GM21526 (cell line): ENCODE data around the gene OTOF.

Source experiments
- ATAC-seq: cut with Tn5 transposase; IDR thresholded peaks from one replicate; pipeline ENCODE4 v1.9.1; 2021; ENCODE audit warnings: moderate library complexity; ENCODE audit not compliant: unreplicated experiment, low FRiP score

The OTOF gene

DNA sequence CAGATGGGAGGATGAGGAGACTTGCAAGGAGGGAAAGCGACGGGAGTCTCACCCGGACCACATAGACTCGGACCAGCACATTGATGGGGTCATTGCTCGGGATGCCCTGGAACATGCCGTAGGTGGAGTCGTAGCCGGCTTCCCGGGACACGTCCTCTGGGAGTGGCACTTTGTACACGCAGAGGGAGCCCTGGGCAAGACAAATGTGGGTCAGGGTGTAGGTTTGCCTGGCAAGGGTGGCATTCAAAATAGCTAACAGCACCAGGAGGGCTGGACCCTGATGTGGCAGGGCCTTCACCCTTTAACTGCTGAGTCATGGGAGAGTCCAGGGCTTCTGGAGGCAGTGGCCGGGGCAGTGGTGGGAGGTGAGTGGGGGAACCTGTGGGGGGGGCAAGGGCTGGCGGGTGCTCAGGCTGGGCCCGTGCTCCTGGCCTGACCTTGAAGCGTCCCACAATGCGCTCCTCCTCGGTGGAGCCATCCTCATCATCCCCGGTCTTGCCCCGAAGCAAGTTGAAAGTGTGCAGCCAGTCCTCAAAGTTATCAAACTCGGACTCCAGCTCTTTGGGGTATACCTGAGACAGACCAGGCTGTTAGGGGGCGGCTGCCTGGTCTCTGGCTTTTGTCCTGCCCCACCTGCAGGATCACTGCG lies 11.1 kb downstream of the OTOF start:
- ATAC-seq, result no peak

DNA sequence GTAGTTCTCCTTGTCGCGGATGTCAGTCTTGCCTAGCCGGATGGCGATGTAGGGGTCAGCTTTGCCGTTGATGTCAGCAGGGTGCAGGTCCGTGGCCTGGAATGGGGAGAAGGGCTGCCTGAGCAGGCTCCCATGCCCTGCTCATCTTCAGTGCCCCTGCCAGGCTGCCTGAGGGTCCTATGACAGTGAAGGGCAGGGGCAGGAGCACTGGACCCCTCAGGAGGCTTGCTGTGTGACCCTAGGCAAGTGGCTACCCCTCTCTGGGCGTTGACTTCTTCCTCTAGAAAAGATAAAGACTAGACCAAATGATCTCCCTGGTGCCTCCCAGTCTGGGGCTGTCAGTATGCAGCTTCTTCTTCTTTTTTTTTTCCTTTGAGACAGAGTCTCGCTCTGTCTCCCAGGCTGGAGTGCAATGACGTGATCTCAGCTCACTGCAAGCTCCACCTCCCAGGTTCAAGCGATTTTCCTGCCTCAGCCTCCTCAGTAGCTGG lies 11.9 kb downstream of the OTOF start:
- ATAC-seq, result no peak

DNA sequence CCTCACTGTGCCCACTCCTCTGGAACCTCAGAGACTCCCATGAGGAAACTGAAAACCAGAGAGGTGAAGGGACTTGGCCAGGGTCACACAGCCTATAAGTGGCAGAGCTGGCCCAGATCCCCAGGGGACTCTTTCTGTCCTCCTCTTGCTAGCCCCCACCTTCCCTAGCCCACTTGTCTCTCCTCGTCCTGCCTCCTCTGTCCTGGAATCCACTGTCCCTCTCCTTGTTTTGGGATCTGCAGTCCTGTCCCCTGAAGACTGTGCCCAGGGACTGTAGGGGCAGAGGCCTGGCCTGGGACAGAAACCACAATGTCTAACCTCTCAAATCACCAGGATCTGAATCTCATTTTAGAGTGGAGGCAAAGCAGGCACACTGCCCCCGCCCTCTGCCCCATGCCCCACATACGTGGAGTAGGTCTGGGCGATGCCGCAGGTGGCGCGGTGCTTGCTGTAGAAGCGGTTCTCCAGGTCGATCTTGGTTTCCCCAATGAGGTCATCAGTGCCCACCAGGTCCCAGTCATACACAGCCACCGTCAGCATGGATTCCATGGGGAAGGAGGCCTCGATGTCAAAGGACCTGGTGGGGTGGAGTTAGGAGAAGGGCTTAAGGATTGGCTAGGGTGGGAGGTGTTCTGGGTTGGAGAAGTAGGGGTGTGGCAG lies 12.5 kb downstream of the OTOF start:
- ATAC-seq, result no peak

DNA sequence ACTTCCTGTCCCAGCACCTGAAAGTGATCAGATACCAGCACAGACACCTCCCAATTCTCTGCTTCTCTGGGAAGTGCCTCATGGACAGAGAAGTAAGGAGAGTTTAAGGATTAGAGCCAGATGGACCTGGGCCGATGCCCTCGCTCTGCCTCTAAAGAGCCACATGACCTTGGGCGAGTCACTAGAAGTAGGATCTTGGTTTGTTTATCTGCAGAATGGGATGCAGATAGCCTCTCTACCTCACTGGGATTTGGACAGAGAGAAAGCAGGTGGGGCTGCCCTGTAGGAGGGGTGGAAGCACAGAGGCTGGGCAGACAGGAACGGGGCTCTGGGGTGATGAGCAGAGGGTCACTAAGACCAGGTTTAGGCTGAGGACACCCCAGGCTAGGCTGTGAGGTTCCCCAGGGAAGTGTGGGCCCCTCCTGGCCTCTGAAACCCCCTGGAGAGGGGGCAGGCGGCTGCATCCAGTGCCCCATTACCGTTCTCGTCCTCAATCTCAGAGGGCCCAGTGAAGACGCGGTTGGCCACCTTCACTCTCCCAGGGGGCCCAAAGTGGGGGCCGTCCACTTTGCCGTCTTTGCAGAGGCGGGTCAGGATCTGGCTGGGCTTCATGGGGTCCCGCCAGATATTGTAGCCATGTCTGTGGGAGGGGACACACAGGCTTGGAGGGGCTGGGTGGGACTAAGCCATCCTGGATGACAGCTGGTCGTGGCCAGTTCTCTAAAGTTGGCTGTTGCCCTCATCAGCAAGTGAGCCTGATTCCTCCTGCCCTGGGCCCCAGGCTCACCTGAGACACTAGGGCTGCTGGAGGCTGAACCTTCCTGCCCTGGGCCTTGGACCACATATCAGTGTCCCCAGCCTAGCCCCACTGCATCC lies 13.3 kb downstream of the OTOF start:
- no peak for ATAC-seq

DNA sequence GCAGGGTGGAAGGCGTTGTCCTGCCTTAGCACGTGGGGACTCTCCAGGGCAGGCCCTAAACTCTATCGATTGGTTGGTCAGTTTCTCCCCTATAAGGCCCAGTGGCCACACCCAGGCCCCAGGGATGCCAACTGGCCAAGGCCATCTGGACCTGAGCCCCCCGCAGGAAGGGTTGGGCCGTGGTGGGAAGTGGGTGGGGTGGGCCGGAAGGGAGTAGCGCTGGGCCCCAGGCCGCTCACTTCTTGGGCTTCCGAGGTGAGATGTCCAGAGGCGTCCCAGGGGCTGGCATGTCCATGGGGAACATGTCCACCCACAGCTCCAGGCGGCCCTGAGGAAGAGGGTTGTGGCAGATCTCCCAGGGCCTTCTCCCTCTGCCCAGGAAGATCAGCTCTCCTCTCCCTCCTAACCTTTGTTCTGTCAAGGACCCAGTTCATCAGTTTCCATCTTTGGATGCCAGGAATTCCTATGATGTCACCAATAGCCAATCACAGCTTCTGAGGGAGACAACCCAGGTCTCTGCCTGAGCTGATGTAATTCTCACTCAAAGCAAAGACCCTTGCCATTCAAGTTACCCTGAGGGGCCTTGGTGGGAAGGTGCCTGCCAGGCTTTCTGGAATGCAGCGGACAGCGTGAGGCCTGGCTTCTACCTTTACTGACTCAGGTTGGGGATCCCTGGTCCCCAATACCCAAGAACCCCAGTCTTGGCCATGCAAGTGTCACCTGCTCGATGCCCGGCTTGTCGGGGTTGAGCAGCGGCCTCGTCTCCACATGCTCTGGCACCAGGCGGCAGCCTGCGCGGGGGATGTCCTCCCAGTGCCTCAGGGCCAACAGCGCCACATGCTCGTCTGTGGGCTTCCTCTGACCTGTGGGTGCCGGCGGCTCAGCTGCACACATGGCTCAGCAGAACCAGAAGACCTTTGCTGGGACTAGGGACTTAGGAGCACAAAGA lies 14.4 kb downstream of the OTOF start:
- ATAC-seq, result no peak

DNA sequence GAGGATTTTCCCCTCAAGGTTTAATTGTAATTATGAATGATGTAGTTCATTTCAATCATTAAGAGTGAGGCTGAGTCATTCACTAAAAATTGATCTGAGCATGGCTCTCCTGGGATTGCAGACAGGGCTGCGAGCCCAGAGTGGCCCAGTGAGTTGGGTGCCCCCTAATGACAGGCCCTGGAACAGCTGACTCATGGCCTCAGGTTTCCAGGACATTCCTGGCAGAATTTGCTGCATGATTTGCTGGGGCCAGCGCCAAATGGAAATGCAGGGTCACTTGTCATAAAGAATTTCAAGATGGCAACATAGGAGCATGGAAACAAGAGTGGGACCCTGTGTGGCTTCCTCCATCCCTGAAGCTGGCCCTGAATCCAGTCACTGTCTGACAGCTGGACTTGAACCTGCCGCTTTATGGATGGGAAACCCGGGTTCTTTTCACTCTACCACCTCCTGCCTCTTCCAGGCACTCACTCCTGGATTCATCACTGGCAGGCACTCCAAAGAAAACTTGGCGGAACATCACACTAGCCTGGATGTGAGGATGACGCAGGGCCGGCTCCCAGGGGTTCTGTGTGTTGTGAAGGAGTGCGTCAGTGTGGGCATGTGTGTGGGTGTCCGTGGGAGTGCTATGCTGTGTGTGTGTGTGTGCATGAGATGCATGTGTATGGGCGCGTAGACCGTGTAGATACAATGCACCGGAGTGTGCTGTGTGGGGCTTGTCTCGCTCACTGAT lies 15.2 kb downstream of the OTOF start:
- no peak for ATAC-seq

DNA sequence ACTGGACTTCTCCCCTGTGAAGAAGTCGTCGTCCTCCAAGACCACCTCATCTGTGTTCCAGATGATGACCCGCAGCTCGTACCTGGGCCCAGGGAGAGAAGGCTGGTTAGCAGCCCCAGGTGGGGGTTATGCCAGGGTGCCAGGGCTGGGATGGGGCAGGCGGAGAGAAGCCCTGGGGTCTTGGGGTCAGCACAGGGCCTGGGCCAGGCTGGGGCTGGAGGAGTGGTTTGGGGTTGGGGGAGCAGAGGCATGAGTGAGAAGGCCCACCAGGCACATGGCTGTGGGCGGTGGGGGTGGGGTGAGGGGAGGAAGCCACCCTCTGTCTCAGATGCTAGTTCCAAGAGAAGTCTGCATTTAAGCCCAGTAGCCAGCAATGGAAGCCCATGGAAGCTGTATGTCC lies 15.8 kb downstream of the OTOF start:
- ATAC-seq, result no peak

DNA sequence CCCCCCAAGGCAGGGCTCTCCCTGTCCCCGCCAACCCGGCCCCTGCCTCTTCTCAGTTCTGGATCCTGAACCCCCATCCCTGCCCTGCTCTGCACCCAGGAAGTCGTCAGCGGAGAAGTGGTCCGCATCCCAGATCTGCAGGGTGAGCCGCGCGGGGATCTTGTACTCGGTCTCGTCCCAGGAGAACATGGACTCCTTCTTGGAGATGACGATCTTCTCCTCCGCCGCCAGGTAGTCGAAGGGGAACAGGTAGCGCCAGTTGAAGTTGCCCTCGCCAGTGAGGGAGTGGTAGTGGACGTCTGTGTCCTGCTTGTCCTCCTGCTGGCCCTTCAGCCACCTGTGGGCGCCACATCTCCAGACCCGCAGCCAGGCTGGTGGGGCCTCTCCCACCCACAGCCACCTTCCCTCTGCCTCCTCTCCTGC lies 16.3 kb downstream of the OTOF start:
- no peak for ATAC-seq

DNA sequence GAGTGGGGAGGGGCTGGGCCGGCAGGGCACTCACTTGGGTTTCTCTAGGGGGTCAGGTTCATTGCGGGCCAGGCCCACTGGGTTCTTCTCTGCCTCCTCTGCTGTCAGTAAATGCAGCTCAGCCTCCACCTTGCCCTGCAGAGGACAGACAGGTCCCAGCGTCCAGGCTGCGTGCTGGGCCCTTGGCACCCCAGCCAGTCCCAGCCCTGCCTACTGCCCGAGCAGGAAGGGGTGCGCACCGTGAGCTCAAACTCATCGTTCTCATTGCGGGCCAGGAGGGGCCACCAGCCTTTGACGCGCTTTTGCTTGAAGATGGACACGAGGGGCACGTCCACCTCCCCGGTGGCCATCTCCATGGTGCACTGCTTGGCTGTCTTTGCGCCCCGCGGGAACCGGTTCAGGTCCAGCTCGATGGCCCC lies 17.3 kb downstream of the OTOF start:
- ATAC-seq, result no peak

DNA sequence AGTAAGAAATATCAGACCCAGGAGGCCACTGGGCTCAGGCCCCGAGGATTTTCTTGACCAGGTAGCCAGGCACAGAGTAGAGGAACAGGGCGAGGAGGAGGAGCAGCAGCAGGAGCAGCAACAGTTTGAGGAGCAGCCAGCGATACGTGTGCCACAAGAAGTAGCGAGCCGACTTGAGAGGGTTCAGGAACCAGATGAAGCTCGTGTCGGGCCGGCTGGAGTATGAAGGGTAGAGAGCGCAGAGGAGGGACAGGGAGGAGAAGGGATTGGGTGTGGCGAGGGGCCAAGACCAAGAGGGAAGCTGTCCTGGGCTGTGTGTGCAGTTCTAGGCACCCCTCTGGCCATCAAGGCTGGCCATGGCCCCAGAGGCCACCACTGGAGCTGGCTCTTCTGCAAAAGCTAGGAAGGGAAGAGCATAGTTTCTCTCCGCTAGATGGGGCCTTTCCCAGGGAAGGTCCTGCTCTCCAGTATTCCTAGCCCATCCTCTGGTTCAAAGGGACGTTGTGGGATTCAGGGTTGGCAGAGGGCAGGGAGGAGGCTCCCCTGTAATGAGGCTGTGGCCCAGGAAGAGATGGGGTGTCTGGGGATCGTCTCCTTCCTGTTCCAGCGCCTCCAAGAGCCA lies 17.8 kb downstream of the OTOF start:
- ATAC-seq, result no peak

DNA sequence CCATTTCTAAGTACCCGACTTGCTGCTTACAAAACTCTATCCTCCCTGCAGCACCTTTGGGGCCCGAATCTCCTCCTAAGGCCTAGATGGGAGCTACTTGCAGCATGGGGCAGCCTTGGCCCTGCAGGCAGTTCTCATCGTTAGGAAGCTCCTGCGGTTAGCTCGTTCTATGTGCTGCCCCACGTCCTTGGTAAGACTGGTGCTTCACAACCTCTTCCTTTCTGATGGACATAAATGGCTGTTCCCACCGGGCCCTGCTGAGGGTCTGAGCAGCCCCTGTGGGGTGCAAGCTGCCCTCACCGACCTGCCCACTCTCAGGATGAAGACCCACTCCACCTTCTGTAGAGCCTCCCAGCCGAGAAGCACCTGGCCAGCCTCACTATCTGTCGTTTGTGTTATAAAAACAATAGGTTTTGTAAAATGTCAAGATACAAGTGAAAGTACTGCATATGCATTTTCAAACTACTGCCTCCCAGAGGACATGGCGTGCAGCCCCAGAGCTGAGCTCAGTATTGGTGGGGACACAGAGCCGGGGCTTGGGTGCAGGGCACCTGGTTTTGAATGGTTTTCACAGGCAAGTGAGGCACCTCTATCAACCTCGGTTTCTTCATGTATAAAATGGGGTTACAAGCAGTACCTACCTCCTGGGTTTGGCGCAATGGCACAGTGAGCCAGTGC lies 19.4 kb downstream of the OTOF start:
- no peak for ATAC-seq

DNA sequence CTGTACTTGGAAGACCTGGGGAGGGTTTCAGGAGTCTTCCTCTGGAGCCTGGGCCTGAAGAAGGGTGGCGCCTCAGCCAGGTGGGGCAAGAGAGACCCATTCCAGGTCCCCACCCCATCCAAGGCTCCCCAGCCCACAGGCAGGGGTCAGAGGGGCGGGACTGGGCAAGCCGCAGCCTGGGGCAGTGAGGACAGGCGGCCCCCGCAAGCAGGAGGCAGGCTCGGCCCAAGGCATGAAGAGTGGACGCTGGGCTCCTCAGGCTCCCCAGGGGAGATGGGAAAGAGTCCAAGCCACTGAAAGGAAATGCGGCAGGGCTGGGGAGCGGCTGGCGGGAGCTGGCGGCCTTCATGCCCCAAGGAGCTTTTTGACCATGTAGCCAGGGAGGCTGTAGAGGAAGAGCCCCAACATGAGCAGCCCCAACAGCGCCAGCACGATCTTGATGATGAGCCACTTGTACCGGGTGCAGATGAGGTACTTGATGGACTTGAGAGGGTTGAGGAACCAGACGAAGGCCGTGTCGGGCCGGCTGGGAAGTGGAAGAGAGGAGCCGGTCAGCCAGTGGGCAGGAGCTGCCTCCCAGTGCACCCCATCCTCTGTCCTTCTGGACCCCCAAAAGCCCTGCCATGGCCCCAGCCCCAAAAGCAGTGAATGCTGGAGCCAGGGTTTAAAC lies 20.1 kb downstream of the OTOF start:
- ATAC-seq, result no peak

DNA sequence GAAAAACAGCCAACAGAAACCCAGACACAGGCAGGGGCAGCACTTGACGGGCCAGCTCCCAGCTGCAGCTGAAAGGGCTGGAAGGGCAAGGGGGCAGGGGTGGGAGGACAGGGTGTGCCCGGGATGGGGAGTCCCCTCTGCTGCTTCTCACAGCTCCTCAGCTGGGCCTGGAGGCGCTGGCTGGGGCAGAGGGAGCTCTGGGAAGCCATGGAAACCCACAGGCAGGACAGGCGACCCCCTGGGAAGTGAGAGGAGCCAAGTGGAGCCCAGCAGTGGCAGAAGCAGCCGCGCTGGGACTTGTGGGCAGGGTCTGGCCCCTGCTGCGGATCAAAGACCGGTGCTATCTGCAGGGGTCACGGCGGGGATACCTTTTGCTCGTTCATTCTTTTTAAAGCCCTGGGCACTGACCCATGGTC lies 20.7 kb downstream of the OTOF start:
- ATAC-seq, result no peak

DNA sequence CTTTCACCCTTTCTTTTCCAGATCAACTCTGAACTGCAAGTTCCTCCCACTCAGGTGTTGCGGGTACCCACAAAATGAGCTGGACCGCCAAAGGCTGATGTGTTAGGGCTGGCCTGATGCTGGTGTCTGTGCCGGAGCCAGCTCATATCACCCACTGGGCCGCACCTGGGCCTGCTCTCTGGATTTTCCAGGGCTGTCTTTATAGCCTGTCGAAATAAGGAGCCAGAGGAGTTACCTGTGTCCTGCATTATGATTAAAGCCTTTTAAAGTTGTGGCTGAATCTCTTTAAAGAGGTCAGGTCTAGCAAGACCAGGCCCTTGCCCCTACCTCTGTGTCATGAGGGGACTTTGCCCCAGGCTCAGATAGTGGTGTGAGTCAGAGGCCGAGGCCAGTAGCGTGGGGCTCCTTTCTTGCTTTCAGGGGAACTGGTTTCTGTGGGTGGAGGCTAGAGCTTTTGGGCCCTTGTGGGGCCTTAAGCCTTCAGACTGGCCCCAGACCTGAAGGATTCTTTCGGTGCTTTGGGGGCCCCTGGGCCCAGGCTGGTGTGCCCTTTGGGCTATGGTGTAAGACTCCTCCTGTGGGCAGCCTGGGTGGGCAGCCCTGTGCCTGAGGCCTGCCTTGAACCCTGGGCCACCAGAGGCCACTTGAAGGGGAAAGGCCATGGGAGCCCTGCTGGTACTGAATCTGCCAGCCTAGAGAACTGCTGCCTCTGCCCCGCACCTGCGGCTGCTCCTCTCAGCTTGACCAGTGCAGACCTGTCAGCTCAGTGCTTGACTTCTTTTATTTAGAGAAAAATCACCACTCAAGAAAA lies 21.3 kb downstream of the OTOF start:
- no peak for ATAC-seq

DNA sequence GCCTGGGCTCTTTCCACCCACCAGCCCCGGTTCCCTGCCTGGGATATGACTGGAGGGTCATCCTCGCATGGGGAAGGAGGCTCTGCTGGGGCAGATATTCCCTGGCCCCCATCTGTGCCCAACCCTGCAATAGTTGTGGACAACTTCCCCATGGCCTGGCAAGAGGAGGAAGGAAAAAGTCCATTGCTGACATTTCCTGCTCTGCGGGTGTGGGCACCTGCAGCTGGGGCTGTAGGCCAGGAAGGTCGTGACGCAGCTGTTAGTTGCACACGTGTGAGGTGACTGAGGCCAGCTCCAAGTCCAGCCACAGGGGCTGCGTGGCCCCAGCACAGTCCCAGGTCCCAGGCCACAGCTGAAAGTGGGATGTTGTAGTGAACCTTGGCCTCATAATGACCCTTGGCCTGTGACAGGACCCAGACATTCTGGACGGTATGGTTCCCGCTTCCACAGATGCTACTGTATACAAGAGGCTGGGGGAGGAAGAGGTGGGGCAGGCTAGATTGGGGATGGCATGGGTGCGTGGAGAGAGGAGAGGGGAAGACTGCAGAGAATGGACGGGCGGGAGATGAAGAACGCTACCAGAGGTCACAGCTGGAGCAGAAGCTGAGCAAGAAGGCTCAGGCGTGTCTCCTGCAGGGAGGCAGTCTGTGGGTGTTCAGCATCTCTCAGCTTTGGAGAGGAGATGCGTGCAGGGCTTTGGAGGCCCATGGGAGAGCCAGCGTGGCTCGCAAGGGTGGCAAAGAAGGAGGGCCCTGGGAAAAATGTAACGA lies 22.1 kb downstream of the OTOF start:
- no peak for ATAC-seq

DNA sequence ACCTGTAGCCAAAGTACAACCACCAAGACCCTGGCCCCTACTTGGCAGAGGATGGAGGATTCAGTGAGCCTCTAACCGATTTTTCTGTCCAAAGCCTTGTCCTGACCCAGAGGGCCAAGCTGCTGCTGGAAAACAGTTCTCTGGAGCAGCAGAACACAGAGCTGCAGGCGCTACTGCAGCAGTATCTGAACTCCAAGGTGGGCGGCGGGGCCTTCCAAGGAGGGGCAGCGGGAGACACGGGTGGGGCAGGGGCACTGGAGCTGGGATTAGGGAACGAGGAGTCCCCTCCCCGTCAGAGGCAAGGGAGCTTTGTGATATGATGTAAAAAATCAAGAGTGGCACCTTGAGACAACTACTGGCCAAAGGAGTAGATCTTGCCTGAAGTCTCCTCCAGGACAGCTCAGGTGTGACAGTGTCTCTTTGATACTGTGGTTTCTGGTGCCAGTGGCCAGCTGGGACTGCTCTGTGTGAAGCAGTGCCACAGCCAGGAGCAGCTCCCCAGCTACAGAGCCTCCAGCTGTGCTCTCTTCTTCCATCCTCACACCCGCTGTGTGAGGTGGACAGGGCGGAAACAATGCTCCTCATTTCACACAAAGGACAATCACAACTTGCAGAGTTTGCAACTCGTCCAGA lies 22.8 kb downstream of the OTOF start:
- no peak for ATAC-seq
